Neural cell (in vitro differentiated cells): ENCODE results near the gene GUCD1.

Experiments used
- EZH2 ChIP-seq: fragments of 200-600, 300-800 bp; shearing (Covaris generic), sonication (generic); IDR thresholded peaks from 2 replicates; pipeline ENCODE4 v1.6.1; 2014; ENCODE audit warnings: antibody characterized with exemption, low read length, borderline replicate concordance, mild to moderate bottlenecking; ENCODE audit not compliant: insufficient read depth, poor library complexity, severe bottlenecking
- TF ChIP-seq, protein P1 (sequence below): fragments of 450-650 bp; IDR thresholded peaks from 2 replicates; pipeline ENCODE4 v1.5.1; 2014; ENCODE audit warnings: antibody characterized with exemption, mild to moderate bottlenecking, moderate library complexity; ENCODE audit not compliant: poor library complexity, severe bottlenecking

DNA sequence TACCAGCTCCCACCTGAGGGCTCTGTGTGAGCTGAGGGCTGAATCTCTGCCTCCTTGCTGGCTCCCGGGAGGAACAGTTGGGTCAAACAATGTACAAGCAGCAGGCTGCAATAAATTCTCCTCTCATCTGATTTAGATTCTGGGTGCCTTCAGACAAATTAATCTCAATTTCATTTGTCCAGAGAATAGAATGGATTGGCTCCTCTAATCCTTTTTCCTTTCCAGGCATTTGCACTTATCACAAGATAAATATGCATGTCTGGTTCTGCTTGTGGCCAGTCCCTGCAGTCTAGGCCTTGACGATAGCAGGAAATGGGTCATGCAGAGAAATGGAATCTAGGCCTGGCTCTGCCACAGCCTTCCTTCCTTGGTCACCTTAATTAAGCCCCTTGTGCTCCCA lies 31.1 kb downstream of the GUCD1 start:
- TF ChIP-seq, protein P1, sequence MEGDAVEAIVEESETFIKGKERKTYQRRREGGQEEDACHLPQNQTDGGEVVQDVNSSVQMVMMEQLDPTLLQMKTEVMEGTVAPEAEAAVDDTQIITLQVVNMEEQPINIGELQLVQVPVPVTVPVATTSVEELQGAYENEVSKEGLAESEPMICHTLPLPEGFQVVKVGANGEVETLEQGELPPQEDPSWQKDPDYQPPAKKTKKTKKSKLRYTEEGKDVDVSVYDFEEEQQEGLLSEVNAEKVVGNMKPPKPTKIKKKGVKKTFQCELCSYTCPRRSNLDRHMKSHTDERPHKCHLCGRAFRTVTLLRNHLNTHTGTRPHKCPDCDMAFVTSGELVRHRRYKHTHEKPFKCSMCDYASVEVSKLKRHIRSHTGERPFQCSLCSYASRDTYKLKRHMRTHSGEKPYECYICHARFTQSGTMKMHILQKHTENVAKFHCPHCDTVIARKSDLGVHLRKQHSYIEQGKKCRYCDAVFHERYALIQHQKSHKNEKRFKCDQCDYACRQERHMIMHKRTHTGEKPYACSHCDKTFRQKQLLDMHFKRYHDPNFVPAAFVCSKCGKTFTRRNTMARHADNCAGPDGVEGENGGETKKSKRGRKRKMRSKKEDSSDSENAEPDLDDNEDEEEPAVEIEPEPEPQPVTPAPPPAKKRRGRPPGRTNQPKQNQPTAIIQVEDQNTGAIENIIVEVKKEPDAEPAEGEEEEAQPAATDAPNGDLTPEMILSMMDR, result no peak
- no peak for TF ChIP-seq EZH2
